ENCODE data around the gene HDAC6. TPM values are rescaled to one million over a fixed set of nuclear protein-coding genes. Genes with fewer than 3 reads are reported as not detected.

The HDAC6 gene
- total and polyA plus RNA-seq, 2 donors (not counting 3 experiments of a cell fraction or from before 2014, with no cell fraction given), result 43.7 to 58.4 TPM

DNA sequence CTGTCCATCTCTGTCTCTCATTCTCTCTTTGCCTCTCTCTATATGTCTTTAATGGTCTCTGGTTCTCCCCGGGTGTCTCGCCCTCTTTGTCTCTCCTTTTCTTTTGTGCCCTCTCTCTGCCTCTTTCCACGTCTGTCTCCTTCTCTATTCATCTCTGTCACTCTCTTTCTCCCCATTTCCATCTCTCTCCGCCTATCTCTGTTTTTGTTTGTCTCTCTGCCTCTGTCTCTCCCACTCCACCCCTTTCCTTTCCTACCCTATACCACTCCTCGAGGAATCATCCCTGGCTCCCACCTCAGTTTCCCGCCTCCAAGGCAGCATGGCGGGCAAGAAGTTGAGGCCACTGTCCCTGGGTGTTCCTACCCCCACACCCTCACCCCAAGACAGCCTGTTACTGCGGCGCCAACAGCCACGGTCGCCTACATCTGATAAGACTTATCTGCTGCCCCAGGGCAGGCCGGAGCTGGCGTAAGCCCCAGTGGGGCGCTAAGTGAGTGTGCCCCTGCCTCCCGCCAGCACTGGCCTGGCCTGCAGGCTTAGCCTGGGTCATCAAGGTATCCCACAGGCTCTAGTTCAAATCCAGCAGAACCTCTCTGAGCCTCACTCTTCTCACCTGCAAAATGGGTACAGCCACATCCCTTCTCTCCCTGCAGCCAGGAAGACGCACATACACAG is 16.2 kb upstream of the HDAC6 start:
- Histone ChIP-seq H3K9ac (replicated peaks; ENCODE audit: extremely low read depth, insufficient read depth, low read length) (no peak overlapping the region), H4K20me1 (replicated peaks; ENCODE audit: control insufficient read depth, extremely low read depth, insufficient read depth, low read length) (no peaks in the 10 kb centered on the region), H3K9me1 (replicated peaks; ENCODE audit: control insufficient read depth, extremely low read depth, insufficient read depth, low read length) (no peaks in the 10 kb centered on the region), H3K36me3 (ENCODE audit: control insufficient read depth in 2 of 2, extremely low read depth in 1 of 2, insufficient read depth in 2 of 2, low read length in 2 of 2) (no peaks in the 10 kb centered on the region), H2AFZ (ENCODE audit: low read depth, low read length) (no peak overlapping the region), H3K4me2 (ENCODE audit: insufficient read depth, low read length) (no peak overlapping the region), H3K27ac (ENCODE audit: insufficient read depth, low read depth, low read length) (no peak overlapping the region), H3K9me3 (replicated peaks; ENCODE audit: control insufficient read depth, insufficient read depth, low read length) (no peaks in the 10 kb centered on the region), H3K27me3 (ENCODE audit: control insufficient read depth in 2 of 2, insufficient read depth in 2 of 2, low read length in 2 of 2) (no peaks in the 10 kb centered on the region), H3K4me3 (replicated peaks in 1 of 3; ENCODE audit: insufficient read depth in 1 of 3, low read depth in 1 of 3, low read length in 3 of 3) (no peak overlapping the region), H3K79me2 (ENCODE audit: control insufficient read depth, insufficient read depth, low read length) (no peaks in the 10 kb centered on the region), H3K4me1 (ENCODE audit: control insufficient read depth, extremely low read depth, insufficient read depth, low read length) (no peaks in the 10 kb centered on the region)
- no peak for TF ChIP-seq FOS (IDR thresholded peaks at IDR 0.05; ENCODE audit: borderline replicate concordance, insufficient read depth, low read length)
- ChIA-PET POLR2A (no interaction called here), CTCF (no interaction called here)
- BruUV-seq (replicated peaks), result no TSS peak
- no peak for FAIRE-seq
- intact Hi-C loops (cut with micrococcal nuclease), result no loop called here
- dilution Hi-C loops (cut with MboI; ENCODE audit: extremely low pct_ligation_motif_present, low sequenced_read_pairs), result no loop called here
- DNase-seq (ENCODE audit: low read depth, low spot score), result no peak

DNA sequence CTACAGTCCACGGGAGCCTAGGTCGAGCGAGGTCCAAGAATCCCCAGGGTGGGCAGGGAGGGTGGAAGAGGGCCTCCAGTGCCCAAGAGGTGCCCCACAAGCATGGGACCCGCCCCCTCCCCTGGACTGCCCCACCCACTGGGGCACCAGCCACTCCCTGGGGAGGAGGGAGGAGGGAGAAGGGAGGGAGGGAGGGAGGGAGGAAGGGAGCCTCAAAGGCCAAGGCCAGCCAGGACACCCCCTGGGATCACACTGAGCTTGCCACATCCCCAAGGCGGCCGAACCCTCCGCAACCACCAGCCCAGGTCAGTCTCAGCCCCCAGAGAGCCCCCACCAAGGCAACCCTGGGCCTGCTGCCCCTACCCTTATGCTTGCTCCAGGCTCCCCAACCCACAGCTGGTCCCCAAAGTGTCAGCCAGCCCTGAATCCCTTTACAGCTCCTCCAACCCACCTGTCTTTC is 15.5 kb upstream of the HDAC6 start, which contains the start of gene GATA1:
GATA1 (plus strand) TSS at position 250 of the 460 bp plus-strand sequence. CDS start 4,520 bp downstream, outside the sequence.
- Histone ChIP-seq H3K9ac (replicated peaks; ENCODE audit: extremely low read depth, insufficient read depth, low read length) (no peak within 1 kb of the TSS), H3K9me1 (replicated peaks; ENCODE audit: control insufficient read depth, extremely low read depth, insufficient read depth, low read length) (no peaks in the 10 kb centered on the region), H3K79me2 (ENCODE audit: control insufficient read depth, insufficient read depth, low read length) (no peaks in the 10 kb centered on the region), H3K4me3 (replicated peaks in 1 of 3; ENCODE audit: insufficient read depth in 1 of 3, low read depth in 1 of 3, low read length in 3 of 3) (no peak within 1 kb of the TSS), H3K9me3 (replicated peaks; ENCODE audit: control insufficient read depth, insufficient read depth, low read length) (no peaks in the 10 kb centered on the region), H3K4me1 (ENCODE audit: control insufficient read depth, extremely low read depth, insufficient read depth, low read length) (no peaks in the 10 kb centered on the region), H2AFZ (ENCODE audit: low read depth, low read length) (no peak within 1 kb of the TSS), H4K20me1 (replicated peaks; ENCODE audit: control insufficient read depth, extremely low read depth, insufficient read depth, low read length) (no peaks in the 10 kb centered on the region), H3K4me2 (ENCODE audit: insufficient read depth, low read length) (no peak within 1 kb of the TSS), H3K27ac (ENCODE audit: insufficient read depth, low read depth, low read length) (no peak within 1 kb of the TSS), H3K36me3 (ENCODE audit: control insufficient read depth in 2 of 2, extremely low read depth in 1 of 2, insufficient read depth in 2 of 2, low read length in 2 of 2) (no peaks in the 10 kb centered on the region), H3K27me3 (ENCODE audit: control insufficient read depth in 2 of 2, insufficient read depth in 2 of 2, low read length in 2 of 2) (no peaks in the 10 kb centered on the region)
- POLR2A ChIA-PET, result no interaction called here
- CTCF ChIA-PET, result no interaction called here
- DNase-seq (ENCODE audit: low read depth, low spot score) (no peak), FAIRE-seq (no peak)
- no TSS peak for BruUV-seq (replicated peaks)
- intact Hi-C loops (cut with micrococcal nuclease) (no loop called here), dilution Hi-C loops (cut with MboI; ENCODE audit: extremely low pct_ligation_motif_present, low sequenced_read_pairs) (no loop called here)
- TF ChIP-seq EZH2 (IDR thresholded peaks at IDR 0.05; ENCODE audit: borderline replicate concordance, low read depth, low read length, severe bottlenecking) (no peak), POLR2A (IDR thresholded peaks at IDR 0.05; ENCODE audit: low read depth, low read length) (no peak), GATA2 (IDR thresholded peaks at IDR 0.05; ENCODE audit: insufficient read depth, insufficient read length, low read depth, low read length) (no peak), MYC (IDR thresholded peaks at IDR 0.05; ENCODE audit: low read depth, low read length) (no peak), JUN (IDR thresholded peaks at IDR 0.05; ENCODE audit: borderline replicate concordance, insufficient read depth, insufficient read length, low read depth) (no peak), FOS (IDR thresholded peaks at IDR 0.05; ENCODE audit: borderline replicate concordance, insufficient read depth, low read length) (no peak), POLR2AphosphoS5 (IDR thresholded peaks at IDR 0.05; ENCODE audit: insufficient read depth, low read depth, low read length) (no peak)
- TF ChIP-seq, protein P1, sequence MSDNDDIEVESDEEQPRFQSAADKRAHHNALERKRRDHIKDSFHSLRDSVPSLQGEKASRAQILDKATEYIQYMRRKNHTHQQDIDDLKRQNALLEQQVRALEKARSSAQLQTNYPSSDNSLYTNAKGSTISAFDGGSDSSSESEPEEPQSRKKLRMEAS (IDR thresholded peaks at IDR 0.05; ENCODE audit: insufficient read depth, insufficient read length), result no peak
- TF ChIP-seq, protein P2, sequence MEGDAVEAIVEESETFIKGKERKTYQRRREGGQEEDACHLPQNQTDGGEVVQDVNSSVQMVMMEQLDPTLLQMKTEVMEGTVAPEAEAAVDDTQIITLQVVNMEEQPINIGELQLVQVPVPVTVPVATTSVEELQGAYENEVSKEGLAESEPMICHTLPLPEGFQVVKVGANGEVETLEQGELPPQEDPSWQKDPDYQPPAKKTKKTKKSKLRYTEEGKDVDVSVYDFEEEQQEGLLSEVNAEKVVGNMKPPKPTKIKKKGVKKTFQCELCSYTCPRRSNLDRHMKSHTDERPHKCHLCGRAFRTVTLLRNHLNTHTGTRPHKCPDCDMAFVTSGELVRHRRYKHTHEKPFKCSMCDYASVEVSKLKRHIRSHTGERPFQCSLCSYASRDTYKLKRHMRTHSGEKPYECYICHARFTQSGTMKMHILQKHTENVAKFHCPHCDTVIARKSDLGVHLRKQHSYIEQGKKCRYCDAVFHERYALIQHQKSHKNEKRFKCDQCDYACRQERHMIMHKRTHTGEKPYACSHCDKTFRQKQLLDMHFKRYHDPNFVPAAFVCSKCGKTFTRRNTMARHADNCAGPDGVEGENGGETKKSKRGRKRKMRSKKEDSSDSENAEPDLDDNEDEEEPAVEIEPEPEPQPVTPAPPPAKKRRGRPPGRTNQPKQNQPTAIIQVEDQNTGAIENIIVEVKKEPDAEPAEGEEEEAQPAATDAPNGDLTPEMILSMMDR (IDR thresholded peaks at IDR 0.05; ENCODE audit: extremely low read depth in 1 of 2, insufficient read depth in 1 of 2, low read depth in 1 of 2, low read length in 2 of 2), result no peak
